Adrenal gland (tissue), 12 donors: ENCODE measurements around the gene ABCB11. TPM values are rescaled to one million over a fixed set of nuclear protein-coding genes. Genes with fewer than 3 reads are reported as not detected.

Experiments
- DNase-seq, 7 donors: peaks; one replicate each; pipeline ENCODE4 v3.0.0-alpha.2; 2019 to 2020
- H3K27ac ChIP-seq, 5 donors: fragments of 200-600 bp; sonication (generic) in 4 of 5; 1 replicate in 3 of 5; 2 replicates in 2 of 5; pipeline versions ENCODE4 v1.5.1 to v1.8.0; 2016 to 2020; ENCODE audit warnings: mild to moderate bottlenecking in 1 of 5
- H3K27me3 ChIP-seq: fragments of 200-600 bp; 2 replicates; pipeline ENCODE4 v1.8.0; 2021
- H3K36me3 ChIP-seq, 2 donors: fragments of 200-600 bp; replicated peaks in 1 of 2; 1 replicate in 1 of 2; 2 replicates in 1 of 2; pipeline versions ENCODE4 v1.5.1 to v1.8.0; 2018 to 2022
- H3K4me1 ChIP-seq, 2 donors: fragments of 200-600 bp; replicated peaks in 1 of 2; 1 replicate in 1 of 2; 2 replicates in 1 of 2; pipeline versions ENCODE4 v1.5.1 to v1.8.0; 2018 to 2021
- H3K4me3 ChIP-seq, 4 donors: fragments of 200-600 bp; sonication (generic) in 3 of 4; one replicate each; pipeline ENCODE4 v1.5.1; 2016 to 2018
- H3K9me3 ChIP-seq, 3 donors: fragments of 200-600 bp; sonication (generic) in 1 of 3; replicated peaks in 1 of 3; 1 replicate in 2 of 3; 2 replicates in 1 of 3; pipeline versions ENCODE4 v1.5.1 to v1.8.0; 2016 to 2021
- CTCF ChIP-seq, 6 experiments: fragments of 450-650 bp in 4 of 6; fragments of 200-600 bp in 2 of 6; sonication (generic) in 1 of 6; IDR thresholded peaks; 1 replicate in 5 of 6; 2 replicates in 1 of 6; pipeline versions ENCODE4 v1.5.1 to v1.8.0; 2016 to 2021; ENCODE audit warnings: antibody characterized with exemption in 6 of 6, mild to moderate bottlenecking in 2 of 6, moderate library complexity in 1 of 6
- POLR2A ChIP-seq, 2 donors: fragments of 450-650 bp; IDR thresholded peaks; one replicate each; pipeline ENCODE4 v1.6.1; 2017; ENCODE audit warnings: antibody characterized with exemption in 2 of 2, mild to moderate bottlenecking in 2 of 2, moderate library complexity in 1 of 2
- WGBS, 4 donors: extraction: QIAGEN DNeasy Blood & Tissue Kit in 2 of 4; methylation state at CpG; one replicate each; pipeline versions ENCODE4 v1.1.5 to v1.1.7; 2013 to 2017; 5-methylcytosine and 5-hydroxymethylcytosine counted together
- intact Hi-C, 2 donors: fragments of 100-400 bp; cut with DNase I; formaldehyde crosslinking; loops; one replicate each; pipeline versions ENCODE4 v1.14.1 to v1.15.0; 2022 to 2023
- polyA plus RNA-seq, 3 donors: library from polyadenylated mRNA; stranded (reverse); fragments of 200-250 nt in 2 of 3; fragments of 350-450 nt in 1 of 3; fragmentation: Illumina TruSeq in 1 of 3; extraction: RNeasy Lipid Tissue Mini Kit (QIAGEN cat#74804) in 1 of 3; gene quantifications; one replicate each; pipeline ENCODE4 v1.2.3, GENCODE V29; 2013 to 2014
- total RNA-seq, 9 donors: library from RNA; depleted of rRNA in 4 of 9; stranded (reverse); fragments of >200 nt in 4 of 9; fragments of 120-200 nt in 1 of 9; fragmentation: NEBNext Ultra II Directional in 1 of 9; extraction: Animal tissue kit (Norgen Biotek cat#: 25700) in 1 of 9; gene quantifications; one replicate each; pipeline versions ENCODE4 v1.1.0 to v1.2.4, GENCODE V29; 2013 to 2023
- donor health status: healthy with polysubstance abuse.
- donor health status: Bipolar disorder and iron deficiency.
- donor health status: DM: yes; HTN: yes; CAD: no.
- donor health status: DM: no; HTN: no; CAD: no.
- donor health status: DM: no; HTN: no; CAD: no.
- donor health status: DM: yes; HTN: yes; CAD: no.

ABCB11 gene
- total and polyA plus RNA-seq, 12 donors = 0.05 to 1.4 (median 0.31) TPM; not detected in 7

DNA sequence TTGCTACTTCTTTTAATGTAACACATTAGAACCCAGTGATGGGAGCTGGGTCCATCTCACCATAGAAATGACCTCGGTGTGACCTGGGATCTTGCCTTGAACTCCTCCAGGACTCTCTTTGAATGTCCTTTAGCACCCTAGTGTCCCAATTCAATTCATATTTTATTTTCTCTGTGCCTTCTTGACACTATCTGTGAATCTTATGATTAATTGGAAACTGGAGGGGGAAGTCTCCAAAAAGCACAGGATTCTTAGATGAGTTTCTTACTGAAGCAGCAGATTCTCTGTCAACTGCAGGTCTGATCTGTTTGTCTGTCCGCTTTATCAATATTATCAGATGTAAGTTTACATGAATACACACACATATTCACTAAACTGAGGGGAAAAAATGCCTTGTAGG lies 38.7 kb upstream of the ABCB11 start:
- H3K36me3 ChIP-seq = no peaks in the 10 kb centered on the region
- no peak overlapping the region for H3K27ac ChIP-seq
- H3K4me1 ChIP-seq = peaks cover 0 to 5% of the 10 kb centered on the region in 2 donors
- DNase-seq = no peak
- 78 to 92% (median 86%) methylated on average over 2 of the region's 2 CpGs for WGBS, 4 donors
- H3K27me3 ChIP-seq = no peaks in the 10 kb centered on the region
- intact Hi-C loops = no loop called here
- H3K9me3 ChIP-seq = no peaks in the 10 kb centered on the region
- no peak for TF ChIP-seq CTCF (IDR thresholded peaks at IDR 0.05)
- no peak overlapping the region for H3K4me3 ChIP-seq

DNA sequence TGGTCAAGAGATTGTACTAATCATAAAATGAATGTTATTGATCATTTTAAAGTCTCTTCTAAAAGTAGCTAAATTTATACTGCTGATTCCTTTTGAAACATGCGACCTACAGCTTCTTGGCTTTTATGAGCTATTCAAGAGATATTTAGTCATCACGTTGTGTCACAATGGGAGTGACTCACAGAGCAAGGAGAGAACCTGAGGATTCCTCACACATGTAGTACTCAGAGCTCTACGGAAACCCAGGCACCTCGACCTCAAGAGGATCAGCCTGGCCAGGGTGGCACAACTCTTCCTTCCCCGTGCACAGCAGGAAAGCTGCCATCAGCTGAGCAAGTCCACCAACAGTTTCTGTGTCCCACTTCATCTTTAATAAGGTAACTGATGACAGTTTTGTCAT lies 38.2 kb upstream of the ABCB11 start, which contains the start of gene DHRS9:
Gene DHRS9 (plus strand): TSS at position 223 of the 400 bp plus-strand sequence. CDS start 12,019 bp downstream, outside the sequence.
- Histone ChIP-seq H3K36me3 (no peaks in the 10 kb centered on the region), H3K9me3 (no peaks in the 10 kb centered on the region), H3K27me3 (no peaks in the 10 kb centered on the region), H3K4me1 (peaks cover 0 to 5% of the 10 kb centered on the region in 2 donors), H3K4me3 (no peak within 1 kb of the TSS), H3K27ac (no peak within 1 kb of the TSS)
- intact Hi-C loops = no loop called here
- DNase-seq = peak in 2 of 7 donors; percentile 27 to 29
- WGBS, 4 donors = 33 to 55% (median 44%) methylated on average over 5 of the region's 5 CpGs
- TF ChIP-seq CTCF (IDR thresholded peaks at IDR 0.05) (no peak), POLR2A (IDR thresholded peaks at IDR 0.05) (no peak)

DNA sequence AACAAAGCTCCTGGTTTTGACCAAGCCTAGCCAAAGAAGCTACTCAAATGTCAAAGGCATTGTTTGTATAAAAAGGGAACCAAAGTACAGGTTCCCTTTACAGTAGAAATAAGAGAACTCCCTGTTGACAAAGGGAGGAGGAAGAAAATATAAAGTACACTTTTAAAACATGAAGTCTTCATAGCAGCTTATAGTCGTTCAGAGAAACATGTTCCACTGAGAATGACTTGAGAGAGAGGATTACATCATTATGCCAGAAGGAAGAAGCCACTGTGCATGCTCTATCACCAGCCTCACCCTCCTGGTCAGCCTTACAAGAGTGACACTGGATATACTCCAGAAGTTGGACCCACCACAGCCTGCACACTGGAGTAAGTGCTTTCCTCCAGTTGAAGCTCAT lies 35.8 kb upstream of the ABCB11 start:
- intact Hi-C loops = no loop called here
- H3K27ac ChIP-seq = no peak overlapping the region
- TF ChIP-seq CTCF (IDR thresholded peaks at IDR 0.05) (no peak), POLR2A (IDR thresholded peaks at IDR 0.05) (no peak)
- WGBS, 4 donors = 42 to 56% (median 49%) methylated on average over 1 of the region's 1 CpG
- DNase-seq = no peak
- H3K4me3 ChIP-seq = no peak overlapping the region
- no peaks in the 10 kb centered on the region for H3K4me1 ChIP-seq
- no peaks in the 10 kb centered on the region for H3K27me3 ChIP-seq
- H3K36me3 ChIP-seq = no peaks in the 10 kb centered on the region
- no peaks in the 10 kb centered on the region for H3K9me3 ChIP-seq

DNA sequence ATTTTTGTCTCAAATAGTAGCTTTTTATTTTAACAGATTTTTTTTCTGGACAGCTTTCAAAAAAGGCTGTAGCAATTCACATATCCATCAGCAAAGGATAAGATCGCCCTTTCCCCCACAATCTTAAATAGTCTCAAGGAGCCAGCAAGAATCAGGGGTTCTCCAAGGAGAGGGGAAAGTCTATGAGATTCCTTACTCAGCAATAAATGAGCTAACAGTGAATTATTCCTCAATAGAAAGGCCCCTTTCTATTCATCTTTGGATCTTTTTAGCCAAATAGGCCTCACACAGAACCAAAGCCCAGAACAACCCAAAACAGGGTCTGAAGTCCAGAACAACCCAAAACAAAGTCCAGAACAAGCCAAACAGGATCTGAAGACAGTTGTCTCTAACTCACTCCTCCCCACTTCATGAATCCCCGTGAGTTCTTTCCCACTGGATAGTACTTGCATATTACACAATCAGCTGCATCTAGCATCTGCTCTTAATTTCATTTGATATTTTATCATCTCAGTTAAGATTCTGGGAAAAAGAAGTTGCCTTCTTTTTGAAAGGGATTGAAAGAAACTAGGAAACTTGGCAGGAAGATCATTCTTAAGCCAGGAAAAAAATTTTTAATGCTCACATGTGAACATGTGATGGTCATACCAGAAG lies 34.9 kb upstream of the ABCB11 start:
- Histone ChIP-seq H3K4me3 (no peak overlapping the region), H3K27me3 (no peaks in the 10 kb centered on the region), H3K36me3 (no peaks in the 10 kb centered on the region), H3K4me1 (no peaks in the 10 kb centered on the region), H3K27ac (no peak overlapping the region), H3K9me3 (no peaks in the 10 kb centered on the region)
- 63 to 82% (median 70%) methylated on average over 2 of the region's 2 CpGs for WGBS, 4 donors
- DNase-seq = no peak
- intact Hi-C loops = no loop called here
- TF ChIP-seq CTCF (IDR thresholded peaks at IDR 0.05) = no peak
- no peak for TF ChIP-seq POLR2A (IDR thresholded peaks at IDR 0.05)
